ENCODE measurements around the gene HPSE. TPM values are rescaled to one million over a fixed set of nuclear protein-coding genes. Genes with fewer than 3 reads are reported as not detected.

The HPSE gene
- total and polyA plus RNA-seq, 7 donors: 0.06 to 0.64 (median 0.34) TPM

GRCh38 chr4:83320548-83320947 is 14.1 kb downstream of the HPSE start:
- intact Hi-C loops (cut with DNase I): no loop called here
- DNase-seq (peak; percentile 46 to 70), ATAC-seq (peak in 1 of 4 donors; percentile 35)
- Histone ChIP-seq H3K27me3 (ENCODE audit: insufficient read depth in 3 of 3, low read length in 2 of 3) (no peaks in the 10 kb centered on the region), H3K36me3 (ENCODE audit: insufficient read depth in 1 of 2, low read depth in 1 of 2) (no peaks in the 10 kb centered on the region), H3K4me3 (no peak overlapping the region), H3K27ac (no peak overlapping the region), H3K4me1 (no peaks in the 10 kb centered on the region), H3K9me3 (no peaks in the 10 kb centered on the region)
- TF ChIP-seq CTCF (IDR thresholded peaks at IDR 0.05): no peak
- WGBS, 3 donors: 59 to 74% (median 67%) methylated on average over 5 of the region's 5 CpGs

DNA sequence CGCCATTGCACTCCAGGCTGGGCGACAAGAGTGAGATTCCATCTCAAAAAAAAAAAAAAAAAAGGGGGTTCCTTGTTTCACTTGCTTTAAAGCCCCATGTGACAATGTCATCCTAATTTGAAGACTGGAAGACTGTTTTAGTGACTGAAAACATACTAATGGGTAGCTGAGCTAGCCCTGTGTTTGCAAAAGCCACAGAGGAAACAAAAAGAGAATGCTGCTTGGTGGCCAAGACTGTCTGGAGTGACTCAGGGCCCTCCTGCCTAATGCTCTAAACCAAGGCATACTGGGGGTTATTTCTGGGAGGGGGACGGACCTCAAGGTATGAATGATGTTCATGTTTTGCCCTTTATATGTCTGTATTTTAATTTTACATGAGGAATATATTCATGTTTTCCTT is 16.0 kb downstream of the HPSE start:
- Histone ChIP-seq H3K36me3 (ENCODE audit: insufficient read depth in 1 of 2, low read depth in 1 of 2) (no peaks in the 10 kb centered on the region), H3K9me3 (no peaks in the 10 kb centered on the region), H3K27ac (no peak overlapping the region), H3K4me3 (no peak overlapping the region), H3K4me1 (no peaks in the 10 kb centered on the region), H3K27me3 (ENCODE audit: insufficient read depth in 3 of 3, low read length in 2 of 3) (no peaks in the 10 kb centered on the region)
- TF ChIP-seq CTCF (IDR thresholded peaks at IDR 0.05): no peak
- intact Hi-C loops (cut with DNase I): no loop called here
- DNase-seq (no peak), ATAC-seq (no peak)
- 78 to 91% (median 78%) methylated on average over 3 of the region's 3 CpGs for WGBS, 3 donors

- TF ChIP-seq CTCF (IDR thresholded peaks at IDR 0.05): no peak
- no peaks in the 10 kb centered on the region for H3K9me3 ChIP-seq
- H3K27ac ChIP-seq: no peak overlapping the region
- no peaks in the 10 kb centered on the region for H3K36me3 ChIP-seq (ENCODE audit: insufficient read depth in 1 of 2, low read depth in 1 of 2)
- no peaks in the 10 kb centered on the region for H3K27me3 ChIP-seq (ENCODE audit: insufficient read depth in 3 of 3, low read length in 2 of 3)
- WGBS, 3 donors: 67 to 88% (median 70%) methylated on average over 4 of the region's 4 CpGs
- DNase-seq: no peak
- ATAC-seq: no peak
- no peaks in the 10 kb centered on the region for H3K4me1 ChIP-seq
- no peak overlapping the region for H3K4me3 ChIP-seq
- intact Hi-C loops (cut with DNase I): no loop called here
Observed at GRCh38 chr4:83317671-83318070, 17.0 kb downstream of the HPSE start.

DNA sequence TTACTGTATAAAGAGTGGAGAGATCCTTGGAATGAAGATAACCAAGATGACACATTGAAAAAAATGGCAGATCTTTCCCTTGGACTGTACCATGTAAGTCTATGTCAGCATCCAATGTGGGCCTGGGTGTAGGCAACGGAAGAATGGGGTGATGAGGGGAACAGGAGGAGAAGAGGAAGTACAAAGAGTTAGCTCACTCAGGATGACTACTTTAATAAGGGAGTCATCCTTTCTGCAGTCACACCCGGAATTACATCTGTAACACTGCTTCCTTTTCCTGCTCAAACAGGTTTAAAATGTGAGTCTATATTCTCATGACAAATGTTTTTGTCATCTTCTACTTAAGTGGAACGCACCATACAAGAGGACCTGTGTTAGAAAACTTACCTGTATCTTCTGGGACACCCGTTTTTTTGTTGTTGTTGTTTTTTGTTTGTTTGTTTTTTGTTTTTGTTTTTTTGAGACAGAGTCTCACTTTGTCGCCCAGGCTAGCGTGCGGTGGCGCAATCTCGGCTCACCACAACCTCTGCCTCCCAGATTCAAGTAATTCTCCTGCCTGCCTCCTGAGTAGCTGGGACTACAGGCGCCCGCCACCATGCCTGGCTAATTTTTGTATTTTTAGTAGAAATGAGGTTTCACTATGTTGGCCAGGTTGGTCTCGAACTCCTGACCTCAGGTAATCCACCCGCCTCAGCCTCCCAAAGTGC is 18.0 kb downstream of the HPSE start:
- Histone ChIP-seq H3K36me3 (ENCODE audit: insufficient read depth in 1 of 2, low read depth in 1 of 2) (no peaks in the 10 kb centered on the region), H3K4me1 (no peaks in the 10 kb centered on the region), H3K4me3 (no peak overlapping the region), H3K27me3 (ENCODE audit: insufficient read depth in 3 of 3, low read length in 2 of 3) (no peaks in the 10 kb centered on the region), H3K9me3 (no peaks in the 10 kb centered on the region), H3K27ac (no peak overlapping the region)
- WGBS, 3 donors: 80 to 88% (median 87%) methylated on average over 13 of the region's 13 CpGs
- DNase-seq: no peak
- no peak for ATAC-seq
- intact Hi-C loops (cut with DNase I): no loop called here
- TF ChIP-seq CTCF (IDR thresholded peaks at IDR 0.05): no peak

GRCh38 chr4:83315341-83315870 is 19.2 kb downstream of the HPSE start:
- no peaks in the 10 kb centered on the region for H3K36me3 ChIP-seq (ENCODE audit: insufficient read depth in 1 of 2, low read depth in 1 of 2)
- TF ChIP-seq CTCF (IDR thresholded peaks at IDR 0.05): no peak
- H3K27me3 ChIP-seq (ENCODE audit: insufficient read depth in 3 of 3, low read length in 2 of 3): no peaks in the 10 kb centered on the region
- no peak overlapping the region for H3K27ac ChIP-seq
- ATAC-seq (no peak), DNase-seq (no peak)
- H3K9me3 ChIP-seq: no peaks in the 10 kb centered on the region
- H3K4me3 ChIP-seq: no peak overlapping the region
- intact Hi-C loops (cut with DNase I): no loop called here
- H3K4me1 ChIP-seq: no peaks in the 10 kb centered on the region
- WGBS, 3 donors: 79 to 89% (median 85%) methylated on average over 4 of the region's 4 CpGs

All from psoas muscle (tissue), 8 donors.